GM19463 (cell line): ENCODE data around the gene RGS10.
"Not testable (repeated sequence)": the region's sequence is repeated elsewhere in the genome, so short reads cannot be mapped to it uniquely, and the experiment has no call there.

Experiments used
- ATAC-seq: cut with Tn5 transposase; IDR thresholded peaks from one replicate; pipeline ENCODE4 v1.9.1; 2021; ENCODE audit warnings: mild to moderate bottlenecking, moderate library complexity; ENCODE audit not compliant: unreplicated experiment

The RGS10 gene

GRCh38 chr10:119539359-119539825, 3.1 kb downstream of the RGS10 start:
- no peak for ATAC-seq

GRCh38 chr10:119538632-119539358, 3.7 kb downstream of the RGS10 start:
- no peak for ATAC-seq

GRCh38 chr10:119537953-119538630, 4.4 kb downstream of the RGS10 start:
- no peak for ATAC-seq

- ATAC-seq, result no peak
These were observed 6.0 kb downstream of the RGS10 start for GRCh38 chr10:119536508-119537025.

- no peak for ATAC-seq
These were observed 6.5 kb downstream of the RGS10 start for GRCh38 chr10:119535837-119536507.

GRCh38 chr10:119535305-119535704, 7.2 kb downstream of the RGS10 start:
- no peak for ATAC-seq

GRCh38 chr10:119533473-119533872, 9.0 kb downstream of the RGS10 start:
- ATAC-seq, result no peak

GRCh38 chr10:119532791-119533190, 9.7 kb downstream of the RGS10 start:
- ATAC-seq, result not testable (repeated sequence)

- not testable (repeated sequence) for ATAC-seq
These were observed 10.3 kb downstream of the RGS10 start for GRCh38 chr10:119532251-119532650.

GRCh38 chr10:119531067-119531466, 11.5 kb downstream of the RGS10 start:
- ATAC-seq, result no peak

- ATAC-seq, result not testable (repeated sequence)
These were observed 13.8 kb downstream of the RGS10 start for GRCh38 chr10:119528663-119529237.

GRCh38 chr10:119526621-119527592, 15.6 kb downstream of the RGS10 start:
- ATAC-seq, result no peak

- ATAC-seq, result no peak
These were observed 16.4 kb downstream of the RGS10 start for GRCh38 chr10:119526149-119526548.

GRCh38 chr10:119525116-119525515, 17.4 kb downstream of the RGS10 start:
- ATAC-seq, result no peak

- no peak for ATAC-seq
These were observed 17.8 kb downstream of the RGS10 start for GRCh38 chr10:119524720-119525070.

- no peak for ATAC-seq
These were observed 18.4 kb downstream of the RGS10 start for GRCh38 chr10:119523895-119524719.

- ATAC-seq, result no peak
These were observed 19.6 kb downstream of the RGS10 start for GRCh38 chr10:119522747-119523426.

GRCh38 chr10:119521443-119522204, 20.9 kb downstream of the RGS10 start:
- ATAC-seq, result no peak
